HepG2 (cell line): Measurements from ENCODE around the gene TXNDC11.

Source experiments
- KDM1A ChIP-seq: IDR thresholded peaks from 2 replicates; pipeline ENCODE4 v1.6.1; 2016; ENCODE audit warnings: missing compliant biosample characterization
- MXI1 ChIP-seq: IDR thresholded peaks from 3 replicates; pipeline ENCODE4 v1.6.1; 2012; ENCODE audit warnings: low read depth, low read length, inconsistent platforms, borderline replicate concordance
- POLR2A ChIP-seq, 2 experiments: IDR thresholded peaks; 2 replicates each; pipeline ENCODE4 v1.6.1; 2011; ENCODE audit warnings: low read depth in 2 of 2, low read length in 2 of 2, mild to moderate bottlenecking in 1 of 2, moderate library complexity in 1 of 2; ENCODE audit not compliant: insufficient read depth in 1 of 2
- SMARCC2 ChIP-seq: fragments of 450-650 bp; IDR thresholded peaks from 2 replicates; pipeline ENCODE4 v1.6.1; 2017; ENCODE audit warnings: antibody characterized with exemption, mild to moderate bottlenecking
- ZNF33A ChIP-seq: sonication (generic); formaldehyde crosslinking; IDR thresholded peaks from 2 replicates; pipeline ENCODE4 v1.5.1; 2020; ENCODE audit warnings: missing genetic modification reagents, mild to moderate bottlenecking, moderate library complexity, borderline replicate concordance
- TF ChIP-seq, protein P1 (sequence below): IDR thresholded peaks from 2 replicates; pipeline ENCODE4 v1.6.1; 2016; ENCODE audit warnings: mild to moderate bottlenecking

DNA sequence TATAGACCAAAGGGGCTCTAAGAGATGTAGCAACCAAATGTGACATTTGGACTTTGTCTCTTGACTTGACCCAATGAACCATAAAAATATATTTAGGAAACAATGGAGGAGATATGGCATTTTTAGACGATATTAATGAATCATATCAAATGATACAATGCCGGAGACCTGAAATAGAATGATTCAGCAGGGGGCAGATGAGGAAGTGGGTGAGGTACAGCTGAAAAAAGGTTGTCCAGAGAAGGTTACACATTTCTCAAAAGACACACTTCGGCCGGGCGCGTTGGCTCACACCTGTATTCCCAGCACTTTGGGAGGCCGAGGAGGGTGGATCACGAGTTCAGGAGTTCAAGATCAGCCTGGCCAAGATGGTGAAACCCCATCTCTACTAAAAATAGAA lies 90.9 kb downstream of the TXNDC11 start:
- no peak for TF ChIP-seq POLR2A (IDR thresholded peaks at IDR 0.05; ENCODE audit: insufficient read depth in 1 of 2, low read depth in 2 of 2, low read length in 2 of 2)
- TF ChIP-seq ZNF33A (CRISPR knock-in tag), result no peak
- TF ChIP-seq SMARCC2, result no peak
- TF ChIP-seq MXI1, result no peak
- TF ChIP-seq, protein P1, sequence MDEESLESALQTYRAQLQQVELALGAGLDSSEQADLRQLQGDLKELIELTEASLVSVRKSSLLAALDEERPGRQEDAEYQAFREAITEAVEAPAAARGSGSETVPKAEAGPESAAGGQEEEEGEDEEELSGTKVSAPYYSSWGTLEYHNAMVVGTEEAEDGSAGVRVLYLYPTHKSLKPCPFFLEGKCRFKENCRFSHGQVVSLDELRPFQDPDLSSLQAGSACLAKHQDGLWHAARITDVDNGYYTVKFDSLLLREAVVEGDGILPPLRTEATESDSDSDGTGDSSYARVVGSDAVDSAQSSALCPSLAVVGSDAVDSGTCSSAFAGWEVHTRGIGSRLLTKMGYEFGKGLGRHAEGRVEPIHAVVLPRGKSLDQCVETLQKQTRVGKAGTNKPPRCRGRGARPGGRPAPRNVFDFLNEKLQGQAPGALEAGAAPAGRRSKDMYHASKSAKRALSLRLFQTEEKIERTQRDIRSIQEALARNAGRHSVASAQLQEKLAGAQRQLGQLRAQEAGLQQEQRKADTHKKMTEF (CRISPR knock-in tag), result no peak
- no peak for TF ChIP-seq KDM1A (CRISPR knock-in tag)
